SK-N-SH (cell line): ENCODE results near the gene UTF1.

Experiments
- EP300 ChIP-seq, 2 experiments: IDR thresholded peaks; 2 replicates each; pipeline versions ENCODE4 v1.4.0 to v1.6.1; 2012; ENCODE audit warnings: borderline replicate concordance in 1 of 2, low read depth in 1 of 2, low read length in 1 of 2
- TF ChIP-seq, protein P1 (sequence below): IDR thresholded peaks from 2 replicates; pipeline ENCODE4 v1.4.0; 2012; ENCODE audit warnings: low read depth

DNA sequence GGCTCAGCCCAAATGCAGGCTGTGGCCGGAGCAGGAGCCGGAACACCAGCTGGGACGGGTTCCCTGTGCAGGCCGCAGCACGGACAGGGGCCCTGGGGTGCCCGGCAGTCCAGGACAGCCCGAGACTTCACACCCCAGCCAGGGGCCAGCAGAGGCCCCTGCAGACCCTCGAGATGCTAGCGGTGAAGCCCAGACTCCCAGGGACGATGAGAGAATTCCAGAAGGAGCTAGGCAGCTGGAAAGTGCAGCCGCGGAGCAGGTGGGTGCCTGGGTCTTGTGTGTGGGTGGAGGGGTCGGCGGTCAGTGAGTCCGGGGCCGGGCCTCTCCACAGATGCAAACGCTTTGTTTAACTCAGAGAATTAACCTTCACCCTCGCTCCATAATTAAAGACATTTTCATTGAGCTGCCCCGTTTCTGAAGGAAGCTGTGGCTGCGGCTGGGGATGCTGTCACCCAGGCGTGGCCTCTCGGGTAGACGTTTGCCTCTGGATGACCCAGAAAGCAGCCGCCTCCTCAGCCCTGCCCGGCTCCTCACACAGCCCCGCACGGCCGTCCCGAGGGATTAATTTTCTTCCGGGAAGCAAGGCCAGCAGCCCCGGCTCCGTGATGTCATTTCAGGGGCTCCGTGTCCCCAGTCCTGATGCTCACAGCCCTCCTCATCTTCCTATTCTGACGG is 43.5 kb upstream of the UTF1 start:
- TF ChIP-seq, protein P1, sequence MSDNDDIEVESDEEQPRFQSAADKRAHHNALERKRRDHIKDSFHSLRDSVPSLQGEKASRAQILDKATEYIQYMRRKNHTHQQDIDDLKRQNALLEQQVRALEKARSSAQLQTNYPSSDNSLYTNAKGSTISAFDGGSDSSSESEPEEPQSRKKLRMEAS = no peak
- TF ChIP-seq EP300 (IDR thresholded peaks at IDR 0.05; ENCODE audit: borderline replicate concordance in 1 of 2, low read depth in 1 of 2, low read length in 1 of 2) = no peak
